ENCODE measurements around the gene TAL2.

DNA sequence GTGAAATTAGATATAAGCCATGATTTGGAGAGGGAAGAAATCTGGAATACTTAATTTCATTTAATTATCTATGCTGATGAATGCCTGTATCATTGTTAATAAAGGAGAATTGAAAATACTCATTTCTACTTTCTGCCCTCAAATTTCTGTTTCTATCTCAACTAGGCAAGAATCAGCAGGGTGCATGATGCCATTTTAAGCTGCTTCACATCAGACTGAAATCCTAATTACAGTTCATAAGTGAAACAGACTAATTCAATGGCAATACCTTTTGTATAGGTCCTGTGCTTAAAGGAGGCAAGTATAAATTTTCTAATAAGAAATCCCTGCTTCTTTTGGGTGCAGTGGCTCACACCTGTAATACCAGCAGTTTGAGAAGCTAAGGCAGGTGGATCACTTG lies 22.3 kb upstream of the TAL2 start:
- no peak for TF ChIP-seq POLR2A (IDR thresholded peaks at IDR 0.05)
- TF ChIP-seq, protein P1, sequence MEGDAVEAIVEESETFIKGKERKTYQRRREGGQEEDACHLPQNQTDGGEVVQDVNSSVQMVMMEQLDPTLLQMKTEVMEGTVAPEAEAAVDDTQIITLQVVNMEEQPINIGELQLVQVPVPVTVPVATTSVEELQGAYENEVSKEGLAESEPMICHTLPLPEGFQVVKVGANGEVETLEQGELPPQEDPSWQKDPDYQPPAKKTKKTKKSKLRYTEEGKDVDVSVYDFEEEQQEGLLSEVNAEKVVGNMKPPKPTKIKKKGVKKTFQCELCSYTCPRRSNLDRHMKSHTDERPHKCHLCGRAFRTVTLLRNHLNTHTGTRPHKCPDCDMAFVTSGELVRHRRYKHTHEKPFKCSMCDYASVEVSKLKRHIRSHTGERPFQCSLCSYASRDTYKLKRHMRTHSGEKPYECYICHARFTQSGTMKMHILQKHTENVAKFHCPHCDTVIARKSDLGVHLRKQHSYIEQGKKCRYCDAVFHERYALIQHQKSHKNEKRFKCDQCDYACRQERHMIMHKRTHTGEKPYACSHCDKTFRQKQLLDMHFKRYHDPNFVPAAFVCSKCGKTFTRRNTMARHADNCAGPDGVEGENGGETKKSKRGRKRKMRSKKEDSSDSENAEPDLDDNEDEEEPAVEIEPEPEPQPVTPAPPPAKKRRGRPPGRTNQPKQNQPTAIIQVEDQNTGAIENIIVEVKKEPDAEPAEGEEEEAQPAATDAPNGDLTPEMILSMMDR (IDR thresholded peaks at IDR 0.05): no peak

All from vagina (tissue), 2 donors.